ENCODE measurements around the gene KLK15.

DNA sequence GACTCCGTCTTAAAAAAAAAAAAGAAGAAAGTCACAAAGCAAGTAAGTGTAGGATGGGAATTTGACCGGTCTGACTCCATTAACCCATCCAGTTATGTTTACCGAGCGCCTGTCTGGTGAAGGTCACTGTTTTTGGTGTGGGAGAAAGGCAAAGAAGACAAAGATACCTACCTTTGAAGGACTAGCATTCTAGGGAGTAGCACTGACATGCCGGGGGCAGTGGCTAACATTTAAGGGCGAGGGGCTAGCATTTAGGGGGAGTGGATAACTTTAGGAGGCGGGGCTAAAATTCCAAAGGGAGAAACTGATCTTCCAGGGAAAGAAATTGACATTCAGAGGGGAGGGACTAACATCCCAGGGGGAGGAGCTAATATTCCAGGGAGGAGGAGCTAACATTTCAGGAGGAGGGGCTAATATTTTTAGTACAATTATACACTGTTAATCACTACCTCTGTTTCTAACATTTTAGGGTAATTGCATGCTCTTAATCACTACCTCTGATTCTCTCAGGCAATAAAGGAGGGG lies 54.4 kb downstream of the KLK15 start:
- TF ChIP-seq GATA2 (IDR thresholded peaks at IDR 0.05; ENCODE audit: low read depth, low read length) (no peak), GATA3 (IDR thresholded peaks at IDR 0.05; ENCODE audit: low read depth, low read length) (no peak)

All from SH-SY5Y (cell line).